Endothelial cell (in vitro differentiated cells): ENCODE measurements around the gene RGL1. TPM values are rescaled to one million over a fixed set of nuclear protein-coding genes. Genes with fewer than 3 reads are reported as not detected.

Experiments used
- DNase-seq: peaks from one replicate; pipeline ENCODE4 v3.0.0; 2021; ENCODE audit warnings: low spot score
- H3K27ac Mint-ChIP-seq: one replicate; pipeline ENCODE4 v1.8.0; 2021; ENCODE audit warnings: mixed read lengths, inconsistent platforms; ENCODE audit not compliant: unreplicated experiment
- H3K27me3 Mint-ChIP-seq: one replicate; pipeline ENCODE4 v1.8.0; 2021; ENCODE audit warnings: mild to moderate bottlenecking, moderate library complexity, mixed read lengths, inconsistent platforms; ENCODE audit not compliant: unreplicated experiment
- H3K36me3 Mint-ChIP-seq: one replicate; pipeline ENCODE4 v1.8.0; 2021; ENCODE audit warnings: mild to moderate bottlenecking, low read depth, mixed read lengths, inconsistent platforms; ENCODE audit not compliant: unreplicated experiment
- H3K4me1 Mint-ChIP-seq: one replicate; pipeline ENCODE4 v1.8.0; 2021; ENCODE audit warnings: mild to moderate bottlenecking, mixed read lengths, inconsistent platforms; ENCODE audit not compliant: unreplicated experiment
- H3K4me3 Mint-ChIP-seq: one replicate; pipeline ENCODE4 v1.8.0; 2021; ENCODE audit warnings: mild to moderate bottlenecking, mixed read lengths, inconsistent platforms; ENCODE audit not compliant: unreplicated experiment
- H3K9me3 Mint-ChIP-seq: one replicate; pipeline ENCODE4 v1.8.0; 2021; ENCODE audit warnings: mixed read lengths, inconsistent platforms; ENCODE audit not compliant: unreplicated experiment
- CTCF ChIP-seq: fragments of 200-600 bp; sonication (generic); IDR thresholded peaks from one replicate; pipeline ENCODE4 v1.5.0; 2021; ENCODE audit warnings: antibody characterized with exemption; ENCODE audit not compliant: unreplicated experiment
- total RNA-seq: library from RNA; stranded (reverse); fragmentation: NEBNext Ultra II Directional; extraction: Animal tissue kit (Norgen Biotek cat#: 25700); gene quantifications from one replicate; pipeline ENCODE4 v1.2.1, GENCODE V29; 2021; ENCODE audit not compliant: unreplicated experiment

The RGL1 gene
- total RNA-seq, 1 donor from 2014 or later: 60.7 TPM

- H3K4me3 Mint-ChIP-seq: peak overlapping the region; percentile 100
- no peaks in the 10 kb centered on the region for H3K9me3 Mint-ChIP-seq
- peaks cover 70% of the 10 kb centered on the region for H3K4me1 Mint-ChIP-seq
- peaks cover 4% of the 10 kb centered on the region for H3K27me3 Mint-ChIP-seq
- peak overlapping the region; percentile 55 for H3K27ac Mint-ChIP-seq
- H3K36me3 Mint-ChIP-seq: peaks cover 33% of the 10 kb centered on the region
- no peak for DNase-seq
- TF ChIP-seq CTCF: no peak
These were observed 1.8 kb downstream of the RGL1 start for GRCh38 chr1:183806675-183807074.

GRCh38 chr1:183807549-183808168 lies 2.7 kb downstream of the RGL1 start:
- H3K4me3 Mint-ChIP-seq: peak overlapping the region; percentile 100
- H3K9me3 Mint-ChIP-seq: no peaks in the 10 kb centered on the region
- TF ChIP-seq CTCF: no peak
- DNase-seq: no peak
- H3K27me3 Mint-ChIP-seq: peaks cover 7% of the 10 kb centered on the region
- H3K27ac Mint-ChIP-seq: peak overlapping the region; percentile 64
- peaks cover 34% of the 10 kb centered on the region for H3K36me3 Mint-ChIP-seq
- H3K4me1 Mint-ChIP-seq: peaks cover 79% of the 10 kb centered on the region

GRCh38 chr1:183808296-183809027 lies 3.5 kb downstream of the RGL1 start:
- H3K4me3 Mint-ChIP-seq: peak overlapping the region; percentile 100
- DNase-seq: no peak
- H3K4me1 Mint-ChIP-seq: peaks cover 87% of the 10 kb centered on the region
- H3K36me3 Mint-ChIP-seq: peaks cover 33% of the 10 kb centered on the region
- H3K27ac Mint-ChIP-seq: peak overlapping the region; percentile 64
- H3K9me3 Mint-ChIP-seq: no peaks in the 10 kb centered on the region
- TF ChIP-seq CTCF: no peak
- H3K27me3 Mint-ChIP-seq: peaks cover 7% of the 10 kb centered on the region

- Mint-ChIP-seq H3K27me3 (peaks cover 5% of the 10 kb centered on the region), H3K27ac (peak overlapping the region; percentile 67), H3K9me3 (no peaks in the 10 kb centered on the region), H3K4me3 (peak overlapping the region; percentile 81), H3K36me3 (peaks cover 37% of the 10 kb centered on the region), H3K4me1 (peaks cover 89% of the 10 kb centered on the region)
- TF ChIP-seq CTCF: no peak
- DNase-seq: no peak
These were observed 5.2 kb downstream of the RGL1 start for GRCh38 chr1:183810121-183810520.
